GM19240 (cell line): Measurements from ENCODE around the gene PDE9A.
"Not testable (repeated sequence)": the region's sequence is repeated elsewhere in the genome, so short reads cannot be mapped to it uniquely, and the experiment has no call there.

Source experiments
- DNase-seq: peaks from one replicate; pipeline ENCODE4 v3.0.0; 2011; ENCODE audit warnings: low spot score; ENCODE audit not compliant: insufficient read length

Gene PDE9A

DNA sequence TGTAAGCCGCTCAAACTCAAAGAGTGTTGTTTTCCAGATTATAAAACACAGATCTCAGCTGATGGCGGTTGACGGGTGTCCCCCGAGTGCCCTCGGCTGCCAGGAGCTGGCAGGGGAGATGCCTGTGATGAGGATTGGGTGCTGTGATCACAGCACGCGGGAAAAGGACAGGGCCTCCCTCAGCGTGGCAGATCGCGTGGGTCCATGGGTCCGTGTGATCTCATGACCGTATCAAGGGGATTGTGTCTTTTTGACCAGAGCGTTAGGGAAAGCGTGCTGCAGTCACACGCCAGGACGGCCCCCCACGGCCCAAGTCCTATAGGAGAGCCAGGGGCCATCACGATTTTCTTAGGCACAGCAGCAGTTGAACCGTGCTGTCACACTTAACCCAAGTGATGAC is 51.9 kb downstream of the PDE9A start:
- DNase-seq: no peak

DNA sequence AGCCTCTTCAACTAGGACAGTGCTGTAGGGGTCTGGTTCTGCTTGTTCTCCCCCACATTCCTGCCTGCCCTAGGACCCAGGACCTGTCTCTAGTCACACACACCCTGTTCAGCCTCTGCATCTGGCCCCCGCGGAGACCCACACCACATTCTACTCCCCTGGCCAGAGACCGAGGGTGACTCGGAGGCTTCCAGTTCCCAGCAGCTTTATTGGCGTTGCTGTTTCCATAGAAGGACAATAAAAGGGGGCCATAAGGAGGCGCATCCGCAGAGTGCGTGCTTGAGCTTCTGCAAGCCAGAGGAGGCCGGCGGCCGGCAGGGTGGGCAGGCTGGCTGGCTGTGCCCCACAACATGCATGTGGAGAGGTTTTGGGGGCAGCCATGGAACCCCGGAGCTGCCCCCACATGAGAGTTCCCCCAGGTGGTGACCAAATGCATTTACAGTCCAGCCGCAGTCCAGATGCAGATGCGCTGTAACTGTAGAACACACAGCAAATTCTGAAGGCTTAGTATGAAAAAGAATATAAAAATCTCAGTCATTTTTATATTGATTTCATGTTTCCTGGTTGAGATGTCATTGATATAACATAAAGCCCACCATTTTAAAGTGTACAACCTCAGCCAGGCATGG is 52.4 kb downstream of the PDE9A start:
- no peak for DNase-seq

DNA sequence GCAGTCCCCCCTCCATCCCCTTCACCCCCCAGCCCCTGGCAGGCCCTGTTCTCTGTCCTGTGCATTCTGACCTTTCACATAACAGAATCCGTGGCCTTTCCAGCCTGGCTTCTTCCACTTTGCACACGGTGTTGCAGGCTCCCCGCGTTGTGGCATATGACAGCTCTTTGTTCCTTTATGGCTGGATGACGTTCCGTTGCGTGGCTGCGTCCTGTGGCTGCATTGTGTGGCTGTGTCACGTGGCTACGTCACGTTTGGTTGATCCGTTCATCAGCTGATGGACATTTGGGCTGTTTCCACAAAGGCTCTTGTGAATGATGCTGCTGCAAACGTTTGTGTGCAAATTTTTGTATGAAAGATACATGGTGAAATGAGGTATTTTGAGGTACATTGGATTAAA is 53.3 kb downstream of the PDE9A start:
- no peak for DNase-seq

GRCh38 chr21:42707207-42707830 is 53.9 kb downstream of the PDE9A start:
- DNase-seq: no peak

DNA sequence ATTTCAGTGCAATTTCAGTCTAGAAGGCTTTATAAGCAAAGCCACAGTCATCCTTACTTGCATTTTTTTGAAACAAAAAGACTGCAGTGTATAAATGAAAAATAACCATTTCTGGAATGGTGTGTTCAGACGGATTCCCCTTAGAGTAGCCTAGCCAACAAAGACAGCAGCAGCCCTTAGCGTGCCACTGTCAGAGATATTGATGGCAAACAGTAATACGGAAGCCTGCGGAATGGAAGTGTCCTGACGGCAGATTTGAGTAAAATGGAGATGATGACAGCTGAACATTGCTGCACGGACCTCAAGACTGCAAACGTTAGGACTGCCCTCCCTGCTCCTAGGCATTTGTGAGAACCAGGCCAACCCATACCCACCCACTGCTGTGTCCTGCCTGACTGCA is 54.7 kb downstream of the PDE9A start:
- DNase-seq: no peak

DNA sequence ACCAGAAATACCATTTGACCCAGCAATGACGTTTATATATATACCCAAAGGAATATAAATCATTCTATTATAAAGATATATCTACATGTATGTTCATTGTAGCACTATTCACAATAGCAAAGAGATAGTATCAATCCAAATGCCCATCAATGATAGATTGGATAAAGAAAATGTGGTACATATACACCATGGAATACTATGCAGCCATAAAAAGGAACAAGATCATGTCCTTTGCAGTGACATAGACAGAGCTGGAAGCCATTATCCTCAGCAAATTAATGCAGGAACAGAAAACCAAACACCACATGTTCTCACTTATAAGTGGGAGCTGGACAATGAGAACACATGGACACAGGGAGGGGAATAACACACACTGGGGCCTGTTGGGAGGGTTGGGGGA is 55.5 kb downstream of the PDE9A start:
- DNase-seq: not testable (repeated sequence)

GRCh38 chr21:42711667-42712066 is 58.2 kb downstream of the PDE9A start:
- no peak for DNase-seq

GRCh38 chr21:42715427-42715826 is 62.0 kb downstream of the PDE9A start:
- DNase-seq: not testable (repeated sequence)

- no peak for DNase-seq
Observed at GRCh38 chr21:42716074-42716473, 62.7 kb downstream of the PDE9A start.

DNA sequence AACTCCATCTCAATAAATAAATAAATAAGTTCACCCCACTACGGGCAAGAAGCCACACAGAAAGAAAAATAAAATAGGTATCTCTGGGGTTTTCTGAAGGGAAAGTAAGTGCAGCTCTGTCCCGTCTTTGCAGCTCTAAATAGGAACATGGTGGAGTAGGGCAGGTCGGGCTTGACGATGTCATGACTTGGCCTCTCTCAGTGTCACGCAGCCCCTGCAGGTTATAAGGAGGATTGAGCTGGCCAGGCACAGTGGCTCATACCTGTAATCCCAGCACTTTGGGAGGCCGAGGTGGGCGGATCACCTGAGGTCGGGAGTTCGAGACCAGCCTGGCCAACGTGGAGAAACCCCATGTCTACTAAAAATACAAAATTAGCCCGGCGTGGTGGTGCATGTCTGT is 67.1 kb downstream of the PDE9A start:
- DNase-seq: not testable (repeated sequence)

DNA sequence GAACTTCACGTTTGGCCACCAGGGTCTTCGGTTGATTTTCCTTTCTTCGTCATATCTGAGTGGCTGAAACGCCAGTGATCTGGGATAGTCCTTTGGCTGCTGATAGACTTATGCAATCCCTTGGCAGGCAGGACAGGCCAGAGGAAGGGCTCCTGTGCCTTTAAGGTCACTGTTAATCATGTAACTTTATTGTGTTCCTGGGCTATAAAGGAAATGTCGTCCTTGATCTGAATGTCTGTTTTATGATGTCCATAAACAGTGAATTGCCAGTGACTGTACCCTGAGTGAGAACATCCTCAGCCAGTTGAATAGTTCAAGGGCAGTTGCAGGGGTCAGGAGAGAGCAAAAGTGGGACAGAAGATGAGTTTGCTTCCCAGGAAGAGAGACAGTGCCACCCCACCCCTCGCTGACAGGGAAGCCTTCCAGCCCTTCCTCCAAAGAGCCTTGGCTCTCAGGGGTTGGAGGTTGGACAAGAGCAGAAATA is 68.0 kb downstream of the PDE9A start:
- no peak for DNase-seq

GRCh38 chr21:42722153-42722552 is 68.7 kb downstream of the PDE9A start:
- no peak for DNase-seq

- no peak for DNase-seq
Observed at GRCh38 chr21:42722808-42723473, 69.5 kb downstream of the PDE9A start.

DNA sequence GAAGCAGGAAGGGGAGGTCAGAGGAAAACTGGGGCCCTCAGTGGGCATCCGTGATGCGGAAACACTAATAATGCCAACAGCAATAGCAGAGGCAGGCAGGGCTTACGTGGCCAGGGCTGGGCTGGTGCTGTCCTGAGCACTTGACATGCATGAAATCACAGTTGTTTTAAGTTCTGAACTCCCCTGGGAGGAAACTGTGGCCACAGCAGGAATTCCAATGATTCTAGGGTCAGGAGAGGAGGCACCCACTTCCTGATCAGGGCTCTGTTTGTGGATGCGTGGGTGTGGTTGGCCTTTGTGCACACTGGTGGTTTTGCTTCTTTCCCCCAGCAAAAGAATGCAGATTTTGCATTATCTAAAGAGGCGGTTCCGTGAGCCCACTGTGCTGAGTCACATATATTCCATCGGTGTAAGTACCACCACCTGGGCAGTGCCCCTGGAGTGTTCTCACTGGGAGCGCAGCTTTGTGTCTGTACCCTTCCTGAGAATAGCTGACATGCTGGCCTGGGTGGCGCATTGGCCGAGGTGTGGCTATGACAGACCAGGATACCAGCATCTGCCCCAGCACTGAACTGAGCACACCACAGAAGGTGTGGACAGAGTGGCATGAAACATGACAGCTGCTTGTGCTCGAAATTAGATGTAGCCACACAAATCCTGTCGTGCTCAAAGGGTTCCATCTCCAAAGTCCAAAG is 71.0 kb downstream of the PDE9A start:
- DNase-seq: no peak

DNA sequence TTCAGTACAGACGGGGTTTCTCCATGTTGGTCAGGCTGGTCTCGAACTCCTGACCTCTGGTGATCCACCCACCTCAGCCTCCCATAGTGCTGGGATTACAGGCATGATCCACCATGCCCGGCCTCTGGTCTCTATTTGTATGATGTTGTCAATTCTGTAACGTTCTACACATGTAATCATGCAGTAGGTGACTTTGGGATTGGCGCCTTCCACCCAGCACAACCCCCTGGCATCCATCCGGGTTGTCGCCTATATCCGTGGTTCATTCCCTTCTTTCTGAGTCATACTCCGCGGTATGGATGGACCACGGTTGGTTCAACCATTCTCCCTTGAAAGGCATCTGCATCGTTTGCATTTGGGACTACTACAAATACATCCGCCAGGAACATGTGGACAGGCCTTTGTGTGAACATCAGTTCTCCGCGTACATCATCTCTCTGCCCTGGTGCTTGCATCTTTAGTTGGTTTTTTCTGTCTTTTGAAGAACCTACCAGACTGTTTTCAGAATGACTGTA is 72.1 kb downstream of the PDE9A start:
- no peak for DNase-seq

DNA sequence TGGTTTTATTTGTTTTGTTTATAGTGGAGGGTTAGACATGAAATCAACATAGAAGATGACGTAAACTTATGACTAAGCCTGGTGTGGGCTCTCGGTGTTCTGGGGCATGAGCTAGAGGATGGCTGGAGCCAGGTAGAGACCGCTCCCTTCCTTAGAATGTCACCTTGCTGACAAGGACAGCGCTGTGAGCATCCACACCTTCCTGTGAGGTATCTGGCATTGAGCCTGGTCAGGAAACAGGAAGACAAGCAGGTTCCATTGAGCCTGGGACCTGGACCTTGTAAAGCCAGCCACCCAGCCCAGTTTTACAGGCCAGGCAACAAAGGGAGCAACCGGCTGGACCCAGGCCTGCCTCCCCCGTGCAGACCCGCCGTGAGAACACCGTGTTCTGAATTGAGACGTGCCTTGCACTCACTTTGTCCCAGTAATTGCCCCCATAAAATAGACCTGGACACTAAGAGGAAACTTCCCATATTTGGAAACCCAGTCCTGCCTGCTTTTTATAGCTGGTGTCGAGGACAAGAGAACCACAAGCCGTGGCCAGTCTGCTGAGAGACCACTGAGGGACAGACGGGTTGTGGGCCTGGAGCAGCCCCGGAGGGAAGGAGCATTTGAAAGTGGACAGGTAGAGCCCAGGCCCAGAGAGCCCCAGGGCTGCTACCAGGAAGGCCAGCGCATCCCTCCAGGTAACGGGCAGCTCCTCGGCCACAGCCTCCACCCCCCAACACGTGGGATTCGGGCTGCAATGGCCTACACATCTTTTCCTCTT is 78.0 kb downstream of the PDE9A start:
- DNase-seq: no peak

GRCh38 chr21:42732033-42732410 is 78.6 kb downstream of the PDE9A start:
- no peak for DNase-seq

DNA sequence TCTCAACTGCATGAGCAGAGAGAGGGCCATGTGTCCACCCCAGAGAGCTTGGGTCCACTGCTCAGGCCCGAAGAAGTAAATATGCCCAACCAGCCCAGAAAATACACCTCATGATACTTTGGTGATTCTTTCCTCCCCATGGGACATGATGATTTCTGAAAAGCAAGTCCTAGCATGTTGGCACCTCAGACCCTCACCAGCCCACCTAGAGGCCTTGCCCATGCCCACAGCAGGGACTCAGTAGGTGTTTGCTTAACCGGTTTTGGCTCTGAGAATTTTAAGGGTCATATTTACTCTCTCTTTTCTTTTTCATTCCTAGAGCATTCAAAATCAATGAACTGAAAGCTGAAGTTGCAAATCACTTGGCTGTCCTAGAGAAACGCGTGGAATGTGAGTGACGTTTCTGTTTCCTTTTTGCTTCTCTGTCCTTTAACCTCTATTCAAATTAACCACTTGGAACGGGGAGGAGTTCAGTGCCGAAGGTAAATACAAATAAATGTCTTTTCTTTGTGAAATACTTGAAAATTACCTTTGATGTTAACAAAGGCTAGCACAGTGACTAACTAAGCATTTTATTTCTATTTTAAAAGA is 79.7 kb downstream of the PDE9A start:
- DNase-seq: no peak

- no peak for DNase-seq
Observed at GRCh38 chr21:42733874-42734273, 80.5 kb downstream of the PDE9A start.

- DNase-seq: no peak
Observed at GRCh38 chr21:42734323-42734971, 81.0 kb downstream of the PDE9A start.
